IMR-90 (cell line): ENCODE measurements around the gene EEF2K. TPM values are rescaled to one million over a fixed set of nuclear protein-coding genes. Genes with fewer than 3 reads are reported as not detected.
A peak's percentile ranks its signal among the peaks of the same experiment; 100 is the strongest.

Experiments used
- ATAC-seq: fragments of 200-7000 bp; cut with Tn5 transposase; 2 replicates; pipeline ENCODE4 v1.9.1; 2020; ENCODE audit warnings: low read depth, mild to moderate bottlenecking, moderate library complexity
- BruUV-seq: library from RNA; stranded (reverse); fragments of 400-500 nt; replicated peaks from 2 replicates; lab custom pipeline; 2021; lab: Mats Ljungman, UMichigan
- CTCF ChIA-PET: fragments of 300-600 bp; formaldehyde crosslinking; extraction: SDS; loops from one replicate; lab custom pipeline; 2021; ENCODE audit warnings: antibody characterized with exemption; lab: Yijun Ruan, JAX
- POLR2A ChIA-PET: fragments of 300-600 bp; sonication (Branson Sonifier 250); formaldehyde crosslinking; loops from one replicate; lab custom pipeline; 2022; ENCODE audit warnings: antibody characterized with exemption; ENCODE audit not compliant: unreplicated experiment; lab: Charles Lee
- DNase-seq: peaks from one replicate; pipeline ENCODE4 v3.0.0; 2013
- H2AFZ ChIP-seq: replicated peaks from 2 replicates; pipeline ENCODE3; 2013; ENCODE audit warnings: low read length, mild to moderate bottlenecking; ENCODE audit not compliant: poor library complexity
- H2AK5ac ChIP-seq: 2 replicates; pipeline ENCODE4 v1.6.1; 2013; ENCODE audit warnings: low read depth, low read length, inconsistent platforms
- H2AK9ac ChIP-seq: replicated peaks from 2 replicates; pipeline ENCODE3; 2013; ENCODE audit warnings: mild to moderate bottlenecking, low read depth, low read length, moderate library complexity; ENCODE audit not compliant: poor library complexity
- H2BK120ac ChIP-seq: 2 replicates; pipeline ENCODE4 v1.6.1; 2013; ENCODE audit warnings: low read depth, low read length, inconsistent platforms
- H2BK15ac ChIP-seq: 3 replicates; pipeline ENCODE4 v1.6.1; 2013; ENCODE audit warnings: low read depth, low read length, inconsistent platforms
- H2BK20ac ChIP-seq: 2 replicates; pipeline ENCODE4 v1.6.1; 2013; ENCODE audit warnings: low read depth, mild to moderate bottlenecking, inconsistent platforms, low read length, moderate library complexity
- H2BK5ac ChIP-seq: 2 replicates; pipeline ENCODE4 v1.6.1; 2013; ENCODE audit warnings: mild to moderate bottlenecking, low read depth, low read length, inconsistent platforms; ENCODE audit not compliant: poor library complexity, severe bottlenecking
- H3K14ac ChIP-seq: replicated peaks from 2 replicates; pipeline ENCODE4 v1.6.1; 2013; ENCODE audit warnings: low read depth, low read length, inconsistent platforms
- H3K18ac ChIP-seq: 2 replicates; pipeline ENCODE4 v1.6.1; 2013; ENCODE audit warnings: low read depth, low read length, control low read depth
- H3K23ac ChIP-seq: 2 replicates; pipeline ENCODE4 v1.6.1; 2013; ENCODE audit warnings: low read depth, low read length, inconsistent platforms
- H3K27ac ChIP-seq: 2 replicates; pipeline ENCODE4 v1.5.1; 2013; ENCODE audit warnings: mild to moderate bottlenecking, control low read depth, low read length; ENCODE audit not compliant: insufficient read depth
- H3K27me3 ChIP-seq: 2 replicates; pipeline ENCODE4 v1.6.1; 2013; ENCODE audit warnings: low read length; ENCODE audit not compliant: control insufficient read depth, insufficient read depth
- H3K36me3 ChIP-seq: 2 replicates; pipeline ENCODE4 v1.6.1; 2013; ENCODE audit warnings: low read length, mixed read lengths; ENCODE audit not compliant: control insufficient read depth, insufficient read depth
- H3K4ac ChIP-seq: 2 replicates; pipeline ENCODE4 v1.6.1; 2013; ENCODE audit warnings: low read depth, low read length, inconsistent platforms
- H3K4me1 ChIP-seq: 2 replicates; pipeline ENCODE4 v1.6.1; 2013; ENCODE audit warnings: low read length, mixed read lengths; ENCODE audit not compliant: control insufficient read depth, insufficient read depth
- H3K4me2 ChIP-seq: 2 replicates; pipeline ENCODE4 v1.6.1; 2013; ENCODE audit warnings: low read depth, mild to moderate bottlenecking, control low read depth, low read length, moderate library complexity
- H3K4me3 ChIP-seq: 2 replicates; pipeline ENCODE4 v1.5.1; 2013; ENCODE audit warnings: low read depth, mild to moderate bottlenecking, control low read depth, low read length, moderate library complexity; ENCODE audit not compliant: insufficient read depth
- H3K56ac ChIP-seq: 2 replicates; pipeline ENCODE4 v1.6.1; 2013; ENCODE audit warnings: low read length, inconsistent platforms; ENCODE audit not compliant: insufficient read depth; ENCODE audit errors: extremely low read depth
- H3K79me1 ChIP-seq, 2 experiments: 2 replicates each; pipeline ENCODE4 v1.6.1; 2013; ENCODE audit warnings: low read length in 2 of 2, inconsistent platforms in 1 of 2, low read depth in 1 of 2
- H3K9ac ChIP-seq: 2 replicates; pipeline ENCODE4 v1.6.1; 2013; ENCODE audit warnings: low read depth, low read length, control low read depth
- H3K9me1 ChIP-seq: 2 replicates; pipeline ENCODE4 v1.6.1; 2013; ENCODE audit warnings: low read length, inconsistent platforms; ENCODE audit not compliant: insufficient read depth
- H3K9me3 ChIP-seq: 2 replicates; pipeline ENCODE4 v1.6.1; 2013; ENCODE audit warnings: low read length; ENCODE audit not compliant: control insufficient read depth, insufficient read depth
- H4K20me1 ChIP-seq: 2 replicates; pipeline ENCODE4 v1.6.1; 2013; ENCODE audit warnings: low read length, inconsistent platforms; ENCODE audit not compliant: insufficient read depth
- H4K5ac ChIP-seq: 2 replicates; pipeline ENCODE4 v1.6.1; 2013; ENCODE audit warnings: mild to moderate bottlenecking, low read depth, low read length, control low read depth
- H4K8ac ChIP-seq, 2 experiments: 2 replicates each; pipeline ENCODE4 v1.6.1; 2013; ENCODE audit warnings: low read depth in 2 of 2, low read length in 2 of 2, control low read depth in 1 of 2, inconsistent platforms in 1 of 2
- H4K91ac ChIP-seq: 2 replicates; pipeline ENCODE4 v1.6.1; 2013; ENCODE audit warnings: low read depth, low read length, inconsistent platforms; ENCODE audit not compliant: insufficient read depth
- NFE2L2 ChIP-seq: fragments of 150-350 bp; IDR thresholded peaks from 2 replicates; pipeline ENCODE4 v1.6.1; 2016; ENCODE audit warnings: low read depth, mild to moderate bottlenecking, low read length
- WGBS, 2 experiments: methylation state at CpG; one replicate each; pipeline versions ENCODE4 v1.1.5 to v1.1.7; 2013; ENCODE audit warnings: missing lambda C conversion rate in 2 of 2; ENCODE audit not compliant: insufficient read length in 1 of 2; ENCODE audit errors: extremely low coverage in 2 of 2; 5-methylcytosine and 5-hydroxymethylcytosine counted together
- dilution Hi-C: fragments of 300-500 bp; cut with HindIII; formaldehyde crosslinking; loops from one replicate; pipeline ENCODE4 v1.14.3; 2018; ENCODE audit warnings: low sequenced_read_pairs; ENCODE audit not compliant: unreplicated experiment
- in situ Hi-C: fragments of 300-500 bp; cut with MboI; formaldehyde crosslinking; loops from 3 replicates; pipeline ENCODE4 v1.14.3; 2019; ENCODE audit warnings: low sequenced_read_pairs, inconsistent platforms, mixed read lengths
- intact Hi-C: fragments of 100-400 bp; cut with micrococcal nuclease; formaldehyde crosslinking; loops from 2 replicates; pipeline ENCODE4 v1.10.0; 2022
- polyA plus RNA-seq, 3 experiments: library from polyadenylated mRNA; depleted of rRNA; stranded (reverse); fragments of >200 nt; gene quantifications; 2 replicates each; pipeline ENCODE4 v1.2.3, GENCODE V29; 2012; ENCODE audit warnings: low replicate concordance in 1 of 3
- total RNA-seq: library from RNA; depleted of rRNA; stranded (reverse); fragments of >200 nt; gene quantifications from 2 replicates; pipeline ENCODE4 v1.2.3, GENCODE V29; 2012

The EEF2K gene
- total and polyA plus RNA-seq, 2 of the 4 experiments (the other 2 are of a cell fraction), result 9.7 to 16.5 TPM

DNA sequence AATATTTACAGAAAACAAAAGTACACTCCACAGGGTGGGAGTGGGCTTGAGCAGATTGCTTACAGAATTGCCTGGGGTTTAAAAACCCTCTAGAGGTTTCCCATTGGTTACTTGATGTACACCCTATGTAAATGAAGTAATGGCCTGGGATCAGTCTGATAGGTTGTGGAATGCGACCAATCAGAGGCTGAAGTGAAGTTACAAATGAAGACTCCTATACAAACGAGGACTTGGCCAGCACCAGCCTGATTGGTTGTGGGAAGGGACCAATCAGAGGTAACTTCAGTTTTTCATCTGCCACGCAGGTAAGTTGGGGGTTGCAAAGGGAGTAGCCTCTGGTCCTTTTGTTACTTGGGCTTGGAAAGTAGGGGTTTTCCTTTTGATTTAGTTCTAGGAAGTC, 8.8 kb downstream of the EEF2K start:
- no peak for ATAC-seq
- no peak for TF ChIP-seq NFE2L2

More for the DNA sequence above, 8.8 kb downstream of the EEF2K start:
- ChIA-PET CTCF (no interaction called here), POLR2A (no interaction called here)
- Histone ChIP-seq H2AK5ac (0 out of 2 replicates have a peak overlapping the region, but pooled peaks have one; percentile 15), H3K27me3 (no peaks in the 10 kb centered on the region), H3K79me1 (peaks cover 31 to 79% of the 10 kb centered on the region in 2 experiments), H3K9me1 (peaks cover 20% of the 10 kb centered on the region), H2AK9ac (no peak overlapping the region), H2BK120ac (no peak overlapping the region), H4K91ac (no peak overlapping the region), H3K4me2 (no peak overlapping the region), H4K20me1 (peaks cover 51% of the 10 kb centered on the region), H3K4ac (no peak overlapping the region), H2BK5ac (no peak overlapping the region), H3K18ac (no peak overlapping the region), H3K4me1 (peaks cover 2% of the 10 kb centered on the region; the same call in 1 of the 2 replicates), H3K27ac (no peak overlapping the region), H3K56ac (no peak overlapping the region), H3K36me3 (peaks cover 7% of the 10 kb centered on the region), H3K9me3 (no peaks in the 10 kb centered on the region), H3K23ac (no peak overlapping the region), H3K4me3 (no peak overlapping the region), H4K8ac (no peak overlapping the region), H2BK20ac (no peak overlapping the region), H3K9ac (no peak overlapping the region), H3K14ac (no peak overlapping the region), H2BK15ac (no peak overlapping the region), H4K5ac (no peak overlapping the region), H2AFZ (peak overlapping the region; percentile 58)
- in situ Hi-C loops (no loop called here), dilution Hi-C loops (no loop called here), intact Hi-C loops (loop anchor here (1.0 kb wide), 1 partner anchor 9 kb away; the partner anchor contains the start of gene EEF2K)
- BruUV-seq, result no TSS peak
- DNase-seq, result no peak
- WGBS, 2 experiments, result no CpG with 5 or more reads among the region's 3 CpGs
